22Rv1 (cell line): ENCODE data around the gene RRP1B.

Source experiments
- ZFX ChIP-seq: fragments of 450-650 bp; IDR thresholded peaks from 2 replicates; pipeline ENCODE4 v1.6.1; 2017; ENCODE audit warnings: antibody characterized with exemption, borderline replicate concordance
- TF ChIP-seq, protein P1 (sequence below): fragments of 450-650 bp; IDR thresholded peaks from 2 replicates; pipeline ENCODE4 v1.5.1; 2017; ENCODE audit warnings: mild to moderate bottlenecking

DNA sequence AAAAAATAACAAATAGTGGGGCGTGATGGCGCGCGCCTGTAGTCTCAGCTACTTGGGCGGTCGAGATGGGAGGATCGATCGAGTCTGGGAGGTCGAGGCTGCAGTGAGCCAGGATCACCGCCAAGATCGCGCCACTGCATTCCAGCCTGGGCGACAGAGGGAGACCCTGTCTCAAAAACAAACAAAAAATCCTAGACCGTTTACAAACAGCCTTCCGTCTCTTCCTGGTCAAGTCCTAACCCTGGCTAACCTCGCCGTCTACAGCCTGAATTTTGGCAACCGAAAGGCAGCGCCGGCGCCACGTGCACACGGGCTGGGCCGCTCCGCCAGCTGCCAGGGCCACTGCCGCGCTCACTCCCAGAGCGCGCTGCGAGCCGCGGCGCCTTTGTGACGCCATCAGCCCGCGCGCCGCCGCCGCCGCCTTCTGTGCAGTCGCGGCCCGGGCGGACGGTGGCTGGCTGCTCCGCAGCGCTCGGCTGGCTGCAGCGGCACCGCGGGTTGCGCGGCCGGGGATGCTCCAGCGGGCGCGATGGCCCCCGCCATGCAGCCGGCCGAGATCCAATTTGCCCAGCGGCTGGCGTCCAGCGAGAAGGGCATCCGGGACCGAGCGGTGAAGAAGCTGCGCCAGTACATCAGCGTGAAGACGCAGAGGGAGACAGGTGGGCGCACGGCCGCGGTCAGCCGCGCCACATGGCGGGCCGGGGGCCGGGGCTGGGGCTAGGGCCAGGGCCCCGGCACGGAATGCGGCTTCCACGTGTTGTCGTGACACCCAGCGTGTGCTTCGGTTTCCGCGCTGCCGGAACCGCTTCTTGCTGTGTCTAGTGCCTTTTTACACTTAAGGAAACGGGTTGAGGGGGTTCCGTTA lies at the start of gene RRP1B, which contains the start of gene HSF2BP:
- TF ChIP-seq, protein P1, sequence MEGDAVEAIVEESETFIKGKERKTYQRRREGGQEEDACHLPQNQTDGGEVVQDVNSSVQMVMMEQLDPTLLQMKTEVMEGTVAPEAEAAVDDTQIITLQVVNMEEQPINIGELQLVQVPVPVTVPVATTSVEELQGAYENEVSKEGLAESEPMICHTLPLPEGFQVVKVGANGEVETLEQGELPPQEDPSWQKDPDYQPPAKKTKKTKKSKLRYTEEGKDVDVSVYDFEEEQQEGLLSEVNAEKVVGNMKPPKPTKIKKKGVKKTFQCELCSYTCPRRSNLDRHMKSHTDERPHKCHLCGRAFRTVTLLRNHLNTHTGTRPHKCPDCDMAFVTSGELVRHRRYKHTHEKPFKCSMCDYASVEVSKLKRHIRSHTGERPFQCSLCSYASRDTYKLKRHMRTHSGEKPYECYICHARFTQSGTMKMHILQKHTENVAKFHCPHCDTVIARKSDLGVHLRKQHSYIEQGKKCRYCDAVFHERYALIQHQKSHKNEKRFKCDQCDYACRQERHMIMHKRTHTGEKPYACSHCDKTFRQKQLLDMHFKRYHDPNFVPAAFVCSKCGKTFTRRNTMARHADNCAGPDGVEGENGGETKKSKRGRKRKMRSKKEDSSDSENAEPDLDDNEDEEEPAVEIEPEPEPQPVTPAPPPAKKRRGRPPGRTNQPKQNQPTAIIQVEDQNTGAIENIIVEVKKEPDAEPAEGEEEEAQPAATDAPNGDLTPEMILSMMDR = peak; percentile 29
- no peak for TF ChIP-seq ZFX
